Upper lobe of right lung (tissue), 1 donor: ENCODE results near the gene PHTF2. TPM values are rescaled to one million over a fixed set of nuclear protein-coding genes. Genes with fewer than 3 reads are reported as not detected.
A peak's percentile ranks its signal among the peaks of the same experiment; 100 is the strongest.

Source experiments
- ATAC-seq: fragments of 200-7000 bp; cut with Tn5 transposase; one replicate; pipeline ENCODE4 v1.9.1; 2020; ENCODE audit warnings: mild to moderate bottlenecking, moderate library complexity
- DNase-seq: peaks from one replicate; pipeline ENCODE4 v3.0.0-alpha.2; 2020
- H3K27ac ChIP-seq: fragments of 200-600 bp; one replicate; pipeline ENCODE4 v1.8.0; 2022
- H3K27me3 ChIP-seq: fragments of 200-600 bp; one replicate; pipeline ENCODE4 v1.8.0; 2022; ENCODE audit warnings: mild to moderate bottlenecking
- H3K36me3 ChIP-seq: fragments of 200-600 bp; one replicate; pipeline ENCODE4 v1.8.0; 2022
- H3K4me1 ChIP-seq: fragments of 200-600 bp; one replicate; pipeline ENCODE4 v1.8.0; 2022
- H3K4me3 ChIP-seq: fragments of 200-600 bp; one replicate; pipeline ENCODE4 v1.8.0; 2022; ENCODE audit warnings: mild to moderate bottlenecking
- H3K9me3 ChIP-seq: fragments of 200-600 bp; one replicate; pipeline ENCODE4 v1.8.0; 2022
- intact Hi-C: fragments of 100-400 bp; cut with DNase I; formaldehyde crosslinking; loops from one replicate; pipeline ENCODE4 v1.11.0; 2022
- total RNA-seq: library from RNA; stranded (reverse); fragmentation: NEBNext Ultra II Directional; extraction: Animal tissue kit (Norgen Biotek cat#: 25700); gene quantifications from one replicate; pipeline ENCODE4 v1.2.1, GENCODE V29; 2021
- TF ChIP-seq, protein P1 (sequence below): fragments of 200-600 bp; IDR thresholded peaks from one replicate; pipeline ENCODE4 v1.8.0; 2022; ENCODE audit warnings: antibody characterized with exemption
- donor health status: DM: no; HTN: yes; CAD: no; lungs with severe emphysema.

PHTF2 gene
- total RNA-seq, 1 donor from 2014 or later: 14.4 TPM

- no peak overlapping the region for H3K4me3 ChIP-seq
- TF ChIP-seq, protein P1, sequence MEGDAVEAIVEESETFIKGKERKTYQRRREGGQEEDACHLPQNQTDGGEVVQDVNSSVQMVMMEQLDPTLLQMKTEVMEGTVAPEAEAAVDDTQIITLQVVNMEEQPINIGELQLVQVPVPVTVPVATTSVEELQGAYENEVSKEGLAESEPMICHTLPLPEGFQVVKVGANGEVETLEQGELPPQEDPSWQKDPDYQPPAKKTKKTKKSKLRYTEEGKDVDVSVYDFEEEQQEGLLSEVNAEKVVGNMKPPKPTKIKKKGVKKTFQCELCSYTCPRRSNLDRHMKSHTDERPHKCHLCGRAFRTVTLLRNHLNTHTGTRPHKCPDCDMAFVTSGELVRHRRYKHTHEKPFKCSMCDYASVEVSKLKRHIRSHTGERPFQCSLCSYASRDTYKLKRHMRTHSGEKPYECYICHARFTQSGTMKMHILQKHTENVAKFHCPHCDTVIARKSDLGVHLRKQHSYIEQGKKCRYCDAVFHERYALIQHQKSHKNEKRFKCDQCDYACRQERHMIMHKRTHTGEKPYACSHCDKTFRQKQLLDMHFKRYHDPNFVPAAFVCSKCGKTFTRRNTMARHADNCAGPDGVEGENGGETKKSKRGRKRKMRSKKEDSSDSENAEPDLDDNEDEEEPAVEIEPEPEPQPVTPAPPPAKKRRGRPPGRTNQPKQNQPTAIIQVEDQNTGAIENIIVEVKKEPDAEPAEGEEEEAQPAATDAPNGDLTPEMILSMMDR: no peak
- no peak overlapping the region for H3K27ac ChIP-seq
- no peaks in the 10 kb centered on the region for H3K36me3 ChIP-seq
- H3K9me3 ChIP-seq: no peaks in the 10 kb centered on the region
- DNase-seq (no peak), ATAC-seq (peak; percentile 48)
- intact Hi-C loops: no loop called here
- H3K27me3 ChIP-seq: no peaks in the 10 kb centered on the region
- H3K4me1 ChIP-seq: no peaks in the 10 kb centered on the region
Measured at GRCh38 chr7:77954773-77955555, 156.4 kb downstream of the PHTF2 start.

DNA sequence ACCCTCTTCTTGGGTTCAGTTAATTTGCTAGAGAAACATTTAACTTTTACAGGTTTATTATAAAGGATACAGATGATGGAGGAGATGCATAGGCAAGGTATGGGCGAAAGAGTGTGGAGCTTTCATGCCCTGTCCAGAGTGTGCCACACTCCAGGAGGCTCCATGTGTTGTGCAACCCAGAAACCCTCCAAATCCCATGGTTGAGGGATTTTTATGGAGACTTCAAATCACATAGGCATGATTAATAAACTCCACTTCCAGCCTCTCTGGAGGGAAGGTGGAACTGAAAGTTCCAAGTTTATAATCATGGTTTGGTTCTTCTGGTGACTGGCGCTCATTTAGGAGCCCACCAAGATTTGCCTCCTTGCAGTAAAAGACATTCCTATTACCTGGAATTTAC lies 159.9 kb downstream of the PHTF2 start:
- Histone ChIP-seq H3K4me3 (no peak overlapping the region), H3K4me1 (no peaks in the 10 kb centered on the region), H3K27me3 (no peaks in the 10 kb centered on the region), H3K27ac (no peak overlapping the region), H3K9me3 (no peaks in the 10 kb centered on the region), H3K36me3 (no peaks in the 10 kb centered on the region)
- DNase-seq (no peak), ATAC-seq (no peak)
- TF ChIP-seq, protein P1: no peak
- intact Hi-C loops: no loop called here

DNA sequence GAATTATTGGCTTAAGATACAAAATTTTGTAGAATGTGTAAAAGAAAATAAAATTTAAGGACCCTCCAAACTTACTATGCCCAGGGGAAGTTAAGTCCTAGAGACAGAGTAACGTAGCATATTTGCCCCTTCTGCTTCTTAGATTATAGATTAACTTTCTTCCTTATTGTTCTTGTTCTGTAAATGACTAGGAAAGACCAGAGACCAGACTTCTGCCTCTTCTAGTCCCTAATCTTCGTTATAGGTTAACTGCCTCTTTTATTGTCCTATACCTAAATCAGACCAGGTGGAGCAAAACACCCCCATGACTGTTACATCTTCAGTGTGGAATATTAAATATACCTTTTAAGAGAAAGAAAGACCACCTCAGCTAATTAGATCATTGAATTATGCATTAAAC lies 160.5 kb downstream of the PHTF2 start:
- H3K27ac ChIP-seq: no peak overlapping the region
- no peaks in the 10 kb centered on the region for H3K36me3 ChIP-seq
- TF ChIP-seq, protein P1: no peak
- H3K27me3 ChIP-seq: no peaks in the 10 kb centered on the region
- no peak for ATAC-seq
- no peak overlapping the region for H3K4me3 ChIP-seq
- H3K9me3 ChIP-seq: no peaks in the 10 kb centered on the region
- intact Hi-C loops: no loop called here
- DNase-seq: no peak
- no peaks in the 10 kb centered on the region for H3K4me1 ChIP-seq

GRCh38 chr7:77960336-77960735 lies 161.8 kb downstream of the PHTF2 start:
- Histone ChIP-seq H3K27ac (no peak overlapping the region), H3K4me3 (no peak overlapping the region), H3K4me1 (no peaks in the 10 kb centered on the region), H3K9me3 (no peaks in the 10 kb centered on the region), H3K36me3 (no peaks in the 10 kb centered on the region), H3K27me3 (no peaks in the 10 kb centered on the region)
- TF ChIP-seq, protein P1: no peak
- no peak for DNase-seq
- intact Hi-C loops: no loop called here
- ATAC-seq: no peak

DNA sequence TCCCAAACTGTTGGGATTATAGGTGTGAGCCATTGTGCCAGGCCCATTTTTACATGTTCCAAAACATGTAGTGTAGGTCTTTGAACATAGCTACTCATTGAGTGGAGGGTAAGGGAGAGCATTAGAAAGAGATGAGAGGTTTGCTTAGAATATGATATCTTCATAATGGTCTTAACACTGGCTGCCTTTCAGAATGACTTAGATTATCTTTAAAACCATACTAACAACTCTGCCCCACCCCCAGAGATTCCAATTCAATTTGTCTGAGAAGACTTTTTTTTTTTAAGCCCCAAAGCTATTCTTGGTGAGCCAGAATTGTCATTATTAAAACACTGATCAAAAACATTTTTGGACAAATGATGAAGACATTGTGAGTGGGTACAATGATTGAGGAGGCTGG lies 168.9 kb downstream of the PHTF2 start:
- Histone ChIP-seq H3K27me3 (no peaks in the 10 kb centered on the region), H3K9me3 (no peaks in the 10 kb centered on the region), H3K4me1 (no peaks in the 10 kb centered on the region), H3K36me3 (no peaks in the 10 kb centered on the region), H3K27ac (no peak overlapping the region), H3K4me3 (no peak overlapping the region)
- intact Hi-C loops: no loop called here
- TF ChIP-seq, protein P1: no peak
- ATAC-seq: no peak
- DNase-seq: no peak
